ENCODE results near the gene VWC2L.

Gene VWC2L

DNA sequence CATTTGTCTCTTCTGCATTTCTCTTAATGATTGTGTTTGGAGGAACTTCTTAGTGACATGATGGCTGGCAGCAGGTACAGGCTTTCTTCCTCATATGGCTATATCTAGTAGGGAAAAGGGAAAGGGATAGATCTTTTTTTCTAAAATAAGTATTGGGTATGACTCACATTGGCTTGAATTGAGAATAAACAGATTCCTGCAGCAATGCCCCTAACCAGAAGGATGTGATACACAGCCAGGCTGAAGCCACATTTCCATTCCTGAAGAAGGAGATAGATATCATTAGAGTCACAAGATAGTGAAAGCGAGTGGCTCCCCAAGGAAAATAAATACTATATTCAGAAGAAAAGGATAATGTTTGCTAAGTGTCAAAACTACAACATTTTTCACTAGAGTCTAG, 61.1 kb downstream of the VWC2L start:
- FAIRE-seq (no peak), DNase-seq (ENCODE audit: insufficient read length) (no peak)
- TF ChIP-seq POLR2AphosphoS5 (IDR thresholded peaks at IDR 0.05; ENCODE audit: low read depth, low read length) (no peak), POLR2A (IDR thresholded peaks at IDR 0.05; ENCODE audit: low read depth, low read length) (no peak), TAF1 (IDR thresholded peaks at IDR 0.05; ENCODE audit: borderline replicate concordance, low read depth, low read length) (no peak)

DNA sequence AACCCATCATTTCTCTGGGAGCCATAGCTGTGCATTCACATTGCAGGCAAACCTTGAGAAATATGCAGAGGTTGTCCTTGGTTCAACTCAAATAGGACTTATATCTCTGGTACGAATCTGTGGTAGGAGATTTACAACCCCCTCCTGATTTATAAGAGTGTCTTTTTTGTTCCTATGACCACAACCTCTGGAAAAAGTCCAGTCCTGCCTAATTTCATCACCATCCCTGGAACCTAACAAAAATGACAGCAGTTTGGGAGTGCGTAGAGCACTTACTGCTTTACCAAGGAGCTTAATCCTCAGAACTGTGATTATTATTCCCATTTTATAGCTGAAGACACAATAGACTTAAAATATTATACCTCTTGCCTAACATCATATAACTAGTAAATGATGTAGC, 66.5 kb downstream of the VWC2L start:
- DNase-seq (ENCODE audit: insufficient read length) (no peak), FAIRE-seq (no peak)
- no peak for TF ChIP-seq TAF1 (IDR thresholded peaks at IDR 0.05; ENCODE audit: borderline replicate concordance, low read depth, low read length)
- TF ChIP-seq POLR2AphosphoS5 (IDR thresholded peaks at IDR 0.05; ENCODE audit: low read depth, low read length): no peak
- TF ChIP-seq POLR2A (IDR thresholded peaks at IDR 0.05; ENCODE audit: low read depth, low read length): no peak

DNA sequence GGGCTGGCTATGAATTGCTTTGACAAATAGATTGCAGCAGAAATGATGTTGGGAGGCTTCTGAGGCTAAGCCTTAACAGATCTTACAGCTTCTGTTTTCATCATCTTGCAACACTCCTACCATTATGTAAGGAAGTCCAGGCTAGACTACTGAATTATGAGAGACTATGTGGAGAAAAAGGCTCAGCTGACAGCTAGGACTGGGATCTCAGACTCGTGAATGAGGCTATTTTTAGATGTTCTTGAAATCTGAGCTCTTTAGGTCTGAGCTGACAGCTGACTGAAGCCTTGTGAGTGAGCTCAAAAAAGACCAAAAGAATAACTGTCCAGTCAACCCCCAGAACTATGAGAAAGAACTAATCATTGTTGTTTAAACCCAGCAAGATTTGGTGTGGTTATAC, 70.3 kb downstream of the VWC2L start:
- TF ChIP-seq TAF1 (IDR thresholded peaks at IDR 0.05; ENCODE audit: borderline replicate concordance, low read depth, low read length): no peak
- no peak for TF ChIP-seq POLR2AphosphoS5 (IDR thresholded peaks at IDR 0.05; ENCODE audit: low read depth, low read length)
- TF ChIP-seq POLR2A (IDR thresholded peaks at IDR 0.05; ENCODE audit: low read depth, low read length): no peak
- DNase-seq (ENCODE audit: insufficient read length) (no peak), FAIRE-seq (no peak)

DNA sequence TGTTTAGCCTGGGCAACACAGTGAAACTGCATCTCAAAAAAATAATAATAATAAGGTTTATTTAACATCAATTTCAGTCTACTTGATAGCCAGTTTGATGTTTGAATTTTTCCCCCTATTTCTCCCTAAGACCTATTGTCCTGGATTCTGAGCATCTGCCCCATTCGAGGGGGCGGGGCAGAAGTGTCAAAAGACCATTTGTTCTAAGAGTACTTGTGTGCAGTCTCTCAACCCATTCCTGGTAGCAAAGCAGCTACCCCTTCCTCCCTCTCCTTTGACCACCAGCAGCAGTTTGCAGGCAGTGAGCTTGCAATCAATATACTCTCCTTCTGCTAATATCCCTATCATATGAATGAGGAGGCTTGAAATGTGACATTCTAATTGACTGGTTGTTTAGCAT, 71.9 kb downstream of the VWC2L start:
- FAIRE-seq: no peak
- DNase-seq (ENCODE audit: insufficient read length): no peak
- TF ChIP-seq POLR2A (IDR thresholded peaks at IDR 0.05; ENCODE audit: low read depth, low read length) (no peak), TAF1 (IDR thresholded peaks at IDR 0.05; ENCODE audit: borderline replicate concordance, low read depth, low read length) (no peak), POLR2AphosphoS5 (IDR thresholded peaks at IDR 0.05; ENCODE audit: low read depth, low read length) (no peak)

DNA sequence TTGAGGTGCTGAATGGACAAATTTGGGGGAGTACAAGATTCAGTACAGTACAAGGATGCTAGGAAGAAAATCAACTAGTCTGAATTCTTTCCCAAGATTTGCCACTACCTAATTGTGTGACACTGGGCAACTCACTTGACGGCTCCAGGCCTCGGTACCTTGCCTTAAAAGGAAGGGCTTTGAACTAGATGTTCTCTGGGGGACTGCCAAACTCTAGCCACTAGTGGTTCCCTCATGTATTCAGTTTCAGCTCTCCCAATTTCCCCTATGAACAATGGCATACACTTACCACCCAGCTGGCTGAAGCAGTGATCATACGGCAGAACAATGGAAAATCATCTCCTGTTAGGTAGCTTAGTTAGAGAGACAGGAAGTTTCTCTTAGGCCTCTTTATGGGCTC, 73.4 kb downstream of the VWC2L start:
- TF ChIP-seq POLR2AphosphoS5 (IDR thresholded peaks at IDR 0.05; ENCODE audit: low read depth, low read length) (no peak), TAF1 (IDR thresholded peaks at IDR 0.05; ENCODE audit: borderline replicate concordance, low read depth, low read length) (no peak), POLR2A (IDR thresholded peaks at IDR 0.05; ENCODE audit: low read depth, low read length) (no peak)
- FAIRE-seq: no peak

DNA sequence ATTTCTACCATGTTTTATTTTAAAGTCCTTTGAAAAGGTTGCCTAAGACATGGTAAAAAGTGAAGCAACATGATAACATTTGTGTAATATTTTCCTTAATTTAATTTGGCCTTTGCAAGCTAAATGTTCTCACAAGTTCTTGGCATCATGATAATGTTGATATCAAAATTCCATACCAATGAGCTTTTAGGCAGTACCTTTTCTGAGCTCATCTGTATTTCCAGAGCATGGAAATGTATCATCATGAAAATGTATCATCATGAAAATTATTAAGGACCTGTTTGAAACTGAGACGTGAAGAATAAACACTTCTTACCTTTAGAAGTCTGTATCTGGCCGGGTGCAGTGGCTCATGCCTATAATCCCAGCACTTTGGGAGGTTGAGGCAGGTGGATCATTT, 73.8 kb downstream of the VWC2L start:
- TF ChIP-seq TAF1 (IDR thresholded peaks at IDR 0.05; ENCODE audit: borderline replicate concordance, low read depth, low read length) (no peak), POLR2AphosphoS5 (IDR thresholded peaks at IDR 0.05; ENCODE audit: low read depth, low read length) (no peak), POLR2A (IDR thresholded peaks at IDR 0.05; ENCODE audit: low read depth, low read length) (no peak)

More for the DNA sequence above, 73.4 kb downstream of the VWC2L start:
- no peak for DNase-seq (ENCODE audit: insufficient read length)

DNA sequence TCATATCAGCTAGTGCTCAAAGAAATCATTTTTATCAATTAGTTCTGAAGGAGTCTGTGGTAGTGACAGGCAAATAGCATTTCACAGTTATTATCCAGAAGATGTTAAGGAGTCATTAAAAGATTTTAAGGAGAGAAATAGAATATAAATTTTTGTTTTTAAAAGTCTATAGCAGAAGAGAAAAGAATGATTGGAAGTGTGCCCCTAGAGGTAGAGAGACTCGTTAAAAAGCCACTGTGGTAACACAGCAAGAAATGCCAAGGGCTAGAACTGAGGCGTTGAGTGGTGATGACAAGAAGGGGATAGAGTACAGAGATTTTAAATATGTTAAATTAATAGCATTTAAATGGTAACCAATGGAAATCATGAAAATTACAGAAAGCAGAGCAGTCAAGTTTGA, 78.3 kb downstream of the VWC2L start:
- no peak for FAIRE-seq

More for the DNA sequence above, 73.8 kb downstream of the VWC2L start:
- FAIRE-seq (no peak), DNase-seq (ENCODE audit: insufficient read length) (no peak)

DNA sequence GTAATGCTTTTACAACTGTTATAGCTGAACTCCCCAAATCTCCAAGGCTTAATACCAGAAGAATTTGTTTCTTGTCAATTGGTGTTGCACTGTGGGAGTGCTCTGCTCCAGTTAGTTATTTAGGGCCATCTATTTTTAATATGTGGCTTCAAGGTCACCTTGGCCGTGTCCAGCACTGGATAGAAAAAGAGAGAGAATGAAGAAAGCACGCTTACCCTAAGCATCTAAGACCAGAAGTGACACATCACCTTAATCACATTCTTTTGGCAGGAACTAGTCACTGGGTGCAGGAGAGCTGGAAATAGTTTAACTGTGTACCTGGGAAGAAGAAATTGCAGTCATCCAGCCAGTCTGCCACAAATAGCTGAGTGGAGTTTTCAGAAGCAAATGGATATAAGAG, 78.8 kb downstream of the VWC2L start:
- TF ChIP-seq TAF1 (IDR thresholded peaks at IDR 0.05; ENCODE audit: borderline replicate concordance, low read depth, low read length) (no peak), POLR2AphosphoS5 (IDR thresholded peaks at IDR 0.05; ENCODE audit: low read depth, low read length) (no peak)
- FAIRE-seq: no peak
- no peak for DNase-seq (ENCODE audit: insufficient read length)

More for the DNA sequence above, 78.3 kb downstream of the VWC2L start:
- DNase-seq (ENCODE audit: insufficient read length): no peak
- TF ChIP-seq TAF1 (IDR thresholded peaks at IDR 0.05; ENCODE audit: borderline replicate concordance, low read depth, low read length): no peak
- TF ChIP-seq POLR2A (IDR thresholded peaks at IDR 0.05; ENCODE audit: low read depth, low read length): no peak
- no peak for TF ChIP-seq POLR2AphosphoS5 (IDR thresholded peaks at IDR 0.05; ENCODE audit: low read depth, low read length)

DNA sequence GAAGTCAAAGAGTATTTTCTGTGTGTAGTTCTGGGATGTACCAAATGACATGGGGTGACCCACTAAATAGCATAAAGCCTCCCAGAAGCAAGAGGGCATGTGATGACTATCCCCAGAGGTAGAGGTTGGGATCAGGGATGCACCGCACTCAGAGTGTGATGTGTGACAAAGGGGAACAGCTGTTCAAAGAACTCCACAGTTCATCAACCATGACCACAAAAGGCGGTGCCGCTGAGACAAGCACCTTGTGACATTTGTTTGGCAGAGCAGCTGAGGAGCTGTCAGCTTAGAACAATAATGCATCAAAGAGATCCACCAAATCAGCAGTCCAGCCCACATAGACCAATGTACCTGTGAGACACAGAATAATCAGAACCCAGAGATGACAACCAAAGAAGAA, 81.3 kb downstream of the VWC2L start:
- no peak for DNase-seq (ENCODE audit: insufficient read length)
- TF ChIP-seq POLR2AphosphoS5 (IDR thresholded peaks at IDR 0.05; ENCODE audit: low read depth, low read length): no peak
- TF ChIP-seq TAF1 (IDR thresholded peaks at IDR 0.05; ENCODE audit: borderline replicate concordance, low read depth, low read length): no peak
- TF ChIP-seq POLR2A (IDR thresholded peaks at IDR 0.05; ENCODE audit: low read depth, low read length): no peak
- FAIRE-seq: no peak

DNA sequence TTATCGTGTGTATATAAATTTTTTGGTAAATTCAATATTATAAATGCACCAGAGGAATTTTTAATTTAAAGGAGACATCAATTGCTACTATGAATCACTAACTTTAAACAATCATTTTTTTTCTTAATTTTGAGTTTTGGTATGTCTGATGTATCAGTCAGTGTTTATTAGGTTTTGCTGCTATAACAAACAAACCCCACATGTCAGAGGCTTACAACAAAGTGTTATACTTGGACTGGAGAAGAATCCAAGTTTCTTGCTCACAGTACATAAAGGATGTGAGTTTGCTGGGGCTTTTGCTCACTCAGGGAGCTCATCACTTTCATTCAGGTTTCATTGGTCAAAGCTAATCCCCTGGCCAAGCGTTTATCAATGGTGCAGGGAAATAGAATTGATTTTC, 81.8 kb downstream of the VWC2L start:
- DNase-seq (ENCODE audit: insufficient read length) (no peak), FAIRE-seq (no peak)
- TF ChIP-seq POLR2AphosphoS5 (IDR thresholded peaks at IDR 0.05; ENCODE audit: low read depth, low read length): no peak

DNA sequence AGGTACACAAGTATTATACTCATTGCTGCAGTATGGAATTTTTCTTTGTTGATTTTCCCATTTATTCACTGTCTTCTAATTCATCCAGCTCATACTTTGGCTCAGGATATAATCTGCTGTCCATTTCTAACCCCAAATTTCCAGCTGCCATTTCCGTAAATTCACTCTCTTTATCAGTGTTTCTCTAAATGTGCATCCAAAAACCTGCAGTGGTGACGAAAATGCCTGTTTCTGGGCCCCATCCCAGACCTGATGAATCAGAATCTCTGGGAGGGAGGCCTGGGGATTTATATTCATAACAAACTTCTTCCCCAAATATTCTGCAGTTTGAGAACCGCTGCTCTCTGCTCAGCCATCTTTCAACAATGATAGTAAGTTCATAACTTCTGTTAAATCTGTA, 86.6 kb downstream of the VWC2L start:
- TF ChIP-seq POLR2AphosphoS5 (IDR thresholded peaks at IDR 0.05; ENCODE audit: low read depth, low read length) (no peak), TAF1 (IDR thresholded peaks at IDR 0.05; ENCODE audit: borderline replicate concordance, low read depth, low read length) (no peak)
- FAIRE-seq: no peak
- DNase-seq (ENCODE audit: insufficient read length): no peak

DNA sequence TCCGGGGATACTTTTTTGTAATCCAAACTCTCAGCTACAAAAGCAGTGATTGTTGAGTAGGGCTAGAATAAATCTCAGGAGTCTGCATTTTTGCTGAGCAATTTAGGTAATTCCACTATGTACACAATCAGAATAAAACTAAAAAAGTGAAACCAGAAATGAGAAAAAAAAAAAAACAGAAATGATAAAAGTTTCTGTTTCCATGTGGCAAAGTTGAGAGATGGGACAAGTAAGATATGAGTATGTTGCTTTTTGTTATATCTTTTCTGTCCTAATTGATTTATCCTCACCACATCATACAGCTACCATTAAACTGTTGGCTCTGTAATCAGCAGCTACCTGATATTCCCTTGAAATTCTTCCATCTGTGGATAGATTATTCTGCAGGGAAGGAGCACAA, 92.7 kb downstream of the VWC2L start:
- FAIRE-seq: no peak
- TF ChIP-seq POLR2A (IDR thresholded peaks at IDR 0.05; ENCODE audit: low read depth, low read length) (no peak), TAF1 (IDR thresholded peaks at IDR 0.05; ENCODE audit: borderline replicate concordance, low read depth, low read length) (no peak), POLR2AphosphoS5 (IDR thresholded peaks at IDR 0.05; ENCODE audit: low read depth, low read length) (no peak)
- DNase-seq (ENCODE audit: insufficient read length): no peak

Data from GM12892 (cell line).